ENCODE results near the gene ZNF217.

- TF ChIP-seq POLR2AphosphoS5 (IDR thresholded peaks at IDR 0.05; ENCODE audit: insufficient read depth, low read depth, low read length), result peak; percentile 22
- no peak for TF ChIP-seq EZH2 (IDR thresholded peaks at IDR 0.05; ENCODE audit: borderline replicate concordance, low read depth, low read length, severe bottlenecking)
- TF ChIP-seq CTCF (IDR thresholded peaks at IDR 0.05; ENCODE audit: extremely low read depth in 1 of 2, insufficient read depth in 1 of 2, low read depth in 1 of 2, low read length in 2 of 2), result no peak
- no peak for TF ChIP-seq POLR2A (IDR thresholded peaks at IDR 0.05; ENCODE audit: low read depth, low read length)
- no peak for TF ChIP-seq MAX (IDR thresholded peaks at IDR 0.05; ENCODE audit: insufficient read depth, insufficient read length)
- peak; percentile 34 for TF ChIP-seq FOS (IDR thresholded peaks at IDR 0.05; ENCODE audit: borderline replicate concordance, insufficient read depth, low read length)
- TF ChIP-seq JUN (IDR thresholded peaks at IDR 0.05; ENCODE audit: borderline replicate concordance, insufficient read depth, insufficient read length, low read depth), result peak; percentile 52
- TF ChIP-seq MYC (IDR thresholded peaks at IDR 0.05; ENCODE audit: low read depth, low read length), result no peak
- TF ChIP-seq GATA2 (IDR thresholded peaks at IDR 0.05; ENCODE audit: insufficient read depth, insufficient read length, low read depth, low read length), result no peak
Observed at GRCh38 chr20:53611449-53611894, 17.8 kb upstream of the ZNF217 start.

All from endothelial cell of umbilical vein (primary cell).